Stimulated activated CD8-positive, alpha-beta memory T cell treated with anti-CD3 and anti-CD28 coated beads, Interleukin-7, amount 100 ng/mL, for 24 hours (primary cell): ENCODE measurements around the gene ANKS3.

Source experiments
- DNase-seq: peaks from one replicate; pipeline ENCODE4 v3.0.0-alpha.2; 2020; ENCODE audit warnings: low read depth

The ANKS3 gene, protein sequence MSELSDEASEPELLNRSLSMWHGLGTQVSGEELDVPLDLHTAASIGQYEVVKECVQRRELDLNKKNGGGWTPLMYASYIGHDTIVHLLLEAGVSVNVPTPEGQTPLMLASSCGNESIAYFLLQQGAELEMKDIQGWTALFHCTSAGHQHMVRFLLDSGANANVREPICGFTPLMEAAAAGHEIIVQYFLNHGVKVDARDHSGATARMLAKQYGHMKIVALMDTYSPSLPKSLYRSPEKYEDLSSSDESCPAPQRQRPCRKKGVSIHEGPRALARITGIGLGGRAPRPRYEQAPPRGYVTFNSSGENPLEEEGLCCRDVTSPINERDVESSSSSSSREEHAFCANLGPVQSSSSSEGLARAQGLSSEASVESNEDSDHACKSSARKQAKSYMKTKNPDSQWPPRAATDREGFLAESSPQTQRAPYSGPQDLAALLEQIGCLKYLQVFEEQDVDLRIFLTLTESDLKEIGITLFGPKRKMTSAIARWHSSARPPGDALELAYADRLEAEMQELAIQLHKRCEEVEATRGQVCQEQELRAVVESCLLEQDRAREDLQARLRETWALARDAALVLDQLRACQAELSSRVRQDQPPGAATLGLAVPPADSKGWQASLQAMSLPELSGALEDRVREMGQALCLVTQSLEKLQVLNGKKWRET

DNA sequence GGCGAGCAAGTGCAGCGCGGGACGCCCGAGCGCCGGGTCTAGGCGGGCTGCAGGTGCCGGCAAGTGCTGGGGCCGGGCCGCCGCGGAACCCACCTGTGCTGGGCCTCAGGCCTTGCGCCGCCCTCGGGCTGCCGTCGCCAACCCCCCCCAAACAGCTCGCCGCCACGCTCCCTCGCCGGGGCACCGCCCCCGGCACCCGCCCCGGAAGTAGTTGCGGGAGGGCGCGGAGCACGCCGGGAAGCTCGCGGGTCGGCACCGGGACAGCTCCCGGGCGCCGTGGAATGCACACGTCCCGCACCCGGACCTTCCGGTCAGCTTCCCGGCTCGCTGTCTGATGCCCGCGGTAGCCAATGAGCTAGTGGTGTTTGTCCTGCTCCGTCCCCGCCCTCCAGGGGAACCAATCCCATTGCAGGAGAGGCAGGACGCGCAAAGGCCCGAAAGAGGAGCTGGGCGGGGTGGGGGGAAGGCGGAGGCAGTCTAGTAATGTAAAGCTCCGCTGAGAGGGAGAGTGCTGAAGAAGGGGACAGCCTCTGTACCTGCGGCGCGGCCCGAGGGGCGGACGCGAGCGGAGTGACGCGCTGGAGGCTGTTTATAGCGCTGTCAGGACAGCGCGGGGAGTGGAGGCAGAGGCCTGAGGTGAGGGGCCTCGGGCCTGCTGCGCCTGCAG is at the start of gene ANKS3, which contains the start of gene DNAAF8:
Gene ANKS3, minus strand, starts transcription at position 209 of the 667 bp plus-strand sequence. CDS start 4,122 bp downstream, outside the sequence.
Gene DNAAF8, plus strand, starts transcription at position 475 of the 667 bp plus-strand sequence. CDS start 1,978 bp downstream, outside the sequence.
- peak; percentile 62 for DNase-seq

DNA sequence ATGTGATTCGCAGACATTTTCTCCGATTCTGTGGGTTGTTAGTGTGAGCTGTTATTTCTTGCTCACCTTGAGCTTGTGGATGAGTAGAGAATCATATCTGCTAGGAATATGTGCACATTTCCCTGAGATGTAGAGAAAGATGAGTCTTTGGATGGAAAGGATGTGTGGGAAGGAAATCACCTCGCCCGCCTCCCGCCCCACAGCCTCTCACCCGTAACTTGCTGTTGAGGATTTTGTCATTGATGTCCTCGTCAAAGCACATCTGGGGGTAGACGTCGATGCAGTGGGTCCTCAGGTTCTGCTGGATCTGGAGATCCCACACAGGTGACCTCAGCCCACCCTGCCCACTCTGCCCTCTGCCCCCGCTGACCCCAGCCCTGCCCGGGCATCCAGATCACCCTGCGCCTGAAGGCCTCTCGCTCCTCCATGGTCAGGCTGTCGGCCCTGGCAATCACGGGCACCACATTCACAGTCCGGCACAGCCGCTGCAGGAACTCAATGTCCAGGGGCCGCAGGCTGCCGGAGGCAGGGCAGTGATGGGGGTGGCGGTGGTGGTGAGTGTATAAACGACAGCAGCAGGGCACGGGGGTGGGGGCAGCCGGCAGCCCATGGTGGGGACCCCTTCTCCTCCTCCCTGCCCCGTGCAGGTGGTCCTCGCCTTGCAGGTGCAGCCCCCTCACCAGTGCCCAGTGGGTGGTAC is 49.3 kb upstream of the ANKS3 start:
- no peak for DNase-seq

DNA sequence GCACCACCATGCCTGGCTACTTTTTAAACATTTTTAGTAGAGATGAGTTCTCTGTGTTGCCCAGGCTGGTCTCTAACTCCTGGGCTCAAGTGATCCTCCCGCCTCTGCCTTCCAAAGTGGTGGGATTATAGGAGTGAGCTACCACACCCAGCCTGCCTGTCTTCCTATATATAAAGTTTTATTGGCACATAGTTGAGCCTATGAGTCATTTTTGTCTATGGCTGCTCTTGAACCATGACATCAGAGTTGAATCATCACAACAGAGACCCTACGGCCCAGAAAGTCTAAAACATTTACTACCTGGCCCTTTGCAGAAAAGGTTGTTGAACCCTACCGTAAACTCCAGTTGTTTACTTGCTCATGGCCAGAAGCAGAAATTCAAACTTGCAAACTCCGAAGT is 46.2 kb upstream of the ANKS3 start:
- DNase-seq, result no peak

DNA sequence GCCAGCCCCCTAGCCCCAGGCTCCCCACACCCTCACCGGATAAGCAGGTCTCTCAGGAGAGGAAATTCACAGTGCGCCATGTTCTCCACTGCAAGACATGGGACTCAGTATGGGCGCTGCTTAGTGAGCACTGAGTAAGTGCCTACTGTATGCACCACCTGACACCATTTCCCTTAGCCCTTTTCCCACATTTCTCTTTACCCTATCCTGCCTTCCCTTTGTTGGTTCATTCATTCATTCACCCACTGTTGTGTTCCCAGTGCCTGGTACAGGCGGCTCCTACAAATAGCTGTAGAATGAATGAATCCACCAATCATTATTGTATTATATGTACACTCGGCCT is 44.0 kb upstream of the ANKS3 start:
- no peak for DNase-seq

DNA sequence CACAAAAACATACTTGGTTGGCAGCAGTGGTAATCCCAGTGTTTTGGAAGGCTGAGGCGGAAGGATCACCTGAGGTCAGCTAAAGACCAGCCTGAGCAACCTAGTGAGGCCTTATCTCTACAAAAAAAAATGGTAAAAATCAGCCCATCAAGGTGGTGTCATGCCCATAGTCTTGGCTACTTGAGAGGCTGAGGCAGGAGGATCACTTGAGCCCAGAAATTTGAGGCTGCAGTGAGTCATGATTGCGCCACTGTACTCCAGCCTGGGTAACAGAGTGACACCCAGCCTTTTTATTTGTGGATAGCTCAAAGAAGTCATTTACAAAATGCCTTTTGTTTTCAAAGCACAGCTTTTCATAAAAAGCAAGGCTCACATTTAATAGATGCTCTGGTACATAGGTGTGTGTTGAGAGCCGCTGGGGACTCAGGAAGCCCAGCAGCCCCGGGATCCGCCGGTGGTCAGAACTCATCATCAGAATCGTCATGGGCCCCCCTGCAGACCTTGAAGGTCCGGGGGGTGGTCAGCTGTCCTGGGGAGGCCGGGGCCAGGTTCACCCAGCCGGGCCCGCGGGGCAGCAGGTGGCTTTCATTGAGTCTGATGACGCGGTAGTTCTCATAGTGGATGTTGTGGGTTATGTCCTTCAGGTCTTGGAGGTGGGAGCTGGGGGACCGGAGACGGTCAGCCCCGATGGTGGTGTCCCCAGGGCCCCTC is 43.4 kb upstream of the ANKS3 start:
- no peak for DNase-seq

DNA sequence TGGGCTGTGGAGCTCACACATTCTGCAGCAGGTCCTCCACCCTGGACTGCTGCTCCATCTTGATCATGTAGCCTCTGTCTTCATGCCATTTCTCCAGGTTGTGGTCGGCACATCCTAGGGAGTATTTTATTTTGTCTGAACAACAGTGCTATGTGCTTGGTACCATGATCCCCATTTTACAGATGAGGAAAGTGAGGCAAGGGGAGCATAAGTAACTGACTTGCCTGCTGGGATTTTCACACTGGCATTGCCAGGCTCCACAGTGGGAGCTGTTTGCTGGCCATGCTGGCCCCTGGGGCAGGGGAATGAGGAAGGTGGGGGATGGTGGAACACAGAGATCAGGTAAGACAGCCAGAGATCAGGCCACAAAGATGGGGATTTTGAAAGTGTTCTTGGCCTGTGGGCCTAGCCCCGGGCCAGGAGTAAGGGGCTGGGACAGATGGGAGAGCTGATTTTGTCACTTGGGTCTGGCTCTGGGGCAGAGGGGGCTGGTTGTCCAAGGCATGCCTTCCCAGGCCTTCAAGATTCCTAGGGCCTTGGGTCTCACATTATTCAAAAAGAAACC is 42.2 kb upstream of the ANKS3 start:
- DNase-seq, result no peak

DNA sequence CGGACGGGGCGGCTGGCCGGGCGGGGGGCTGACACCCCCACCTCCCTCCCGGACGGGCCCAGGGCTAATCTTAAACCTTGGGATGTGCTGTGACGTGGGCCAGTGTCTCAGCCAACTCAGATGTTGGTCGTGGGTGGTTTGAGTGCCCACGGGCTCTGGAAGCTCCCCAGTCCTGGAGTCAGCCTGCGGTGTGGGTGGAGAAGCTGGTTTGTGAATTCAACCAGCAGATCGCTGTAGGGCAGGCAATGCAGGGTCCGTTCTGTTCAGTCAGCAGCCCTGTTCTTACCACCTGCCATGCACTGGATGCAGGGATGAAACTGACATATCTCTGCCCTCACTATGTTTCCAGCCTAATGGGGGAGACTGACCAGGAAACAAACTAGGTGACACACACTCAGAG is 40.9 kb upstream of the ANKS3 start:
- DNase-seq, result no peak

DNA sequence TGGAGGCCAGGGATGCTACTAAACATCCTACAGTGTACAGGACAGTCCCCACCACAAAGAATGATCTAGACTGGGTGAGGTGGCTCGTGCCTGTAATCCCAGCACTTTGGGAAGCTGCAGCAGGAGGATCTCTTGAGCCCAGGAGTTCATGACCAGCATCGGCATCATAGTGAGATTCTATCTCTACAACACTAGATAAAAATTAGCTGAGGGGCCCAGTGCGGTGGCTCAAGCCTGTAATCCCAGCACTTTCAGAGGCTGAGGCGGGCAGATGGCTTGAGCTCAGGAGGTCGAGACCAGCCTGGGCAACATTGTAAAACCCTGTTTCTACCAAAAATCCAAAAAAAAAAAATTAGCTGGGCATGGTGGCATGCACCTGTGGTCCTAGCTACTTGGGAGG is 38.3 kb upstream of the ANKS3 start:
- DNase-seq, result no peak

DNA sequence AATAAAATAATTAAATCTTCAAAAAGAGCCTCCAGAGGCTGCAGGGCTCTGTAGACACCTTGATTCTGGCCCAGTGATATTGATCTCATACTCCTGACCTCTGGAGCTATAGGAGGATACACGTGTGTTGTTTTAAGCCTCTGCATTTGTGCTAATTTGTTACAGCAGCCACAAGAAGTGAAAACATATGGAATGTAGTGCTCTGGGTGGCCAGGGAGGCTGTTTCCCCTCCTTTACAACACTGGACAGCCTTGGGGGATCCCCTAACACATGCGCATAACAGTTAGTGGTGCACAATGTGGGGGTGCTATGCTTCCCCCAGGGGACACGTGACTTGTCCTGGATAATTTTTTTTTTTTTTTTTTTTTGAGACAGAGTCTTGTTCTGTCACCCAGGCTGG is 37.6 kb upstream of the ANKS3 start:
- DNase-seq, result no peak

DNA sequence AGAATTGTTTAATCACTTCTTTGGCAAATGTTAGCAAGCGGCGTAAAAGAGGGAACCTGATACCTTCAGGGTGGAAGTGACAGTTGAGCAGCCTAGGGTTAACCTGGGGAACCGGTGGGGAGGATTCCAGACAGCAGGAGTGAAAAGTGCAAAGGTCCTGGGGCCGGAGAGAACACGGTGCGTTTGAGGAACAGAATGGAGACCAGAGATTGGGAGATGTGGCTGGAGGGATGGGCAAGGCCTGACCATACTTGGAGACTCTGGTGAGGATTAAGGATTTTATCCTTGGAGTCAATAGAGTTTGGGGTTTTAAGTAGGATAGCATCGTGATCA is 35.2 kb upstream of the ANKS3 start:
- DNase-seq, result no peak

DNA sequence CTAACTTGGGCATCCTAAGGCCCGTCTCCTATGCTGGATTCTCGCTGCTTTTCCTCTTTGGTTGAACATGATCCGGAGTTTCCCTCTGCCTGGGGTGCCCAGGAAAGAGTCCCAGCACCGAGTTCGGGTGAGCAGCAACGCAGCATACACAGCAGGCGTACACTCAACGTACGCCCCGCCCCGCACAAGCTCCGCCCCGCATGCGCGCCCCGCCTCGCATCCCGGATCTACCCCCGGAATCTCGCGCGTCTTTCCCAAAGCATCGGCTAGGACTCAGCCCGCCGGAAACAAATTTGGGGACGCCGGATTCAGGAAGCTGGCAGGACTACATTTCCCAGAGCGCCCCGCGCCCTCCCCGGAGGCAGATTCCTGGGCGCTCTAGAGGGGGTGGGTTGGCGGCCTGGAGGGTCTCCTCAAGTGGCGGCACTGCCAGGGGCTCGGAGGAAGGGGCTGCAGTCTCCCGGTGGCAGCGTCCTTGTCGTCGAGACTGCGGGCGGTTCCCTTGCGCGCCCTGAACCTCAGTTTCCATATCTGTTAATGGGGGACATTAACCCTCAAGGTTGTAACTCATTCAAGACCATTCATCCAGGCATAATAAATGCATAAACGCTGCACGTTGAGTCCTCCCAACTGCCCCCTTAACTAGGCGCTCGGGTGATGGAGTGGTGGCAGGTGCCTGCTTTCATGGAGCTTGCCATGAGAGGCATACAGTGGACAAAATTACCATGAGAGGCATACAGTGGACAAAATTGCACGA is 34.7 kb upstream of the ANKS3 start:
- peak; percentile 78 for DNase-seq

DNA sequence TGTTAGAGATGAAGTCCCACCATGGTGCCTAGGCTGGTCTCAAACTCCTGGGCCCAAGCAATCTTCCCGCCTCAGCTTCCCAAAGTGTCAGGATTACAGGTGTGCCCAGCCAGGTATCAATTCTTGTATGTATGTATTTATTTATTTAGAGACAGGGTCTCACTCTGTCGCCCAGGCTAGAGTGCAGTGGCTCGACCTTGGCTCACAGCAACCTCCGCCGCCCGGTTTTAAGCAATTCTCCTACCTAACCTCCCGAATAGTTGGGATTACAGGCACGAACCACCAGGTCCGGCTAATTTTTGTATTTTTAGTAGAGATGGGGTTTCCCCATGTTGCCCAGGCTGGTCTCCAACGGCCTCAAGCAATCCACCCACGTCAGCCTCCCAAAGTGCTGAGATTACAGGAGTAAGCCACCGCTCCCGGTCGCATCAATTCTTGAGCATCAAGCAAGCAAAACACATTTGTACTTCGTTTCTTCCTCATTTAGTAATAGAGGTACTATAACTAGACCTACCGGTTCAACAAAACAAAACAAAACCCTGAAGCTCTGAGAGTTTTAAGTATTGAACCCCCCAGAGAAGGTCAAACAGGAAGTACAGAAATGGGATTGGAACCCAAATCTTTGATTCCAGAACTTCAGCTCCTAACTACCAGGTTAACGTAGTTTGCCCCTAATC is 33.9 kb upstream of the ANKS3 start:
- DNase-seq, result no peak

DNA sequence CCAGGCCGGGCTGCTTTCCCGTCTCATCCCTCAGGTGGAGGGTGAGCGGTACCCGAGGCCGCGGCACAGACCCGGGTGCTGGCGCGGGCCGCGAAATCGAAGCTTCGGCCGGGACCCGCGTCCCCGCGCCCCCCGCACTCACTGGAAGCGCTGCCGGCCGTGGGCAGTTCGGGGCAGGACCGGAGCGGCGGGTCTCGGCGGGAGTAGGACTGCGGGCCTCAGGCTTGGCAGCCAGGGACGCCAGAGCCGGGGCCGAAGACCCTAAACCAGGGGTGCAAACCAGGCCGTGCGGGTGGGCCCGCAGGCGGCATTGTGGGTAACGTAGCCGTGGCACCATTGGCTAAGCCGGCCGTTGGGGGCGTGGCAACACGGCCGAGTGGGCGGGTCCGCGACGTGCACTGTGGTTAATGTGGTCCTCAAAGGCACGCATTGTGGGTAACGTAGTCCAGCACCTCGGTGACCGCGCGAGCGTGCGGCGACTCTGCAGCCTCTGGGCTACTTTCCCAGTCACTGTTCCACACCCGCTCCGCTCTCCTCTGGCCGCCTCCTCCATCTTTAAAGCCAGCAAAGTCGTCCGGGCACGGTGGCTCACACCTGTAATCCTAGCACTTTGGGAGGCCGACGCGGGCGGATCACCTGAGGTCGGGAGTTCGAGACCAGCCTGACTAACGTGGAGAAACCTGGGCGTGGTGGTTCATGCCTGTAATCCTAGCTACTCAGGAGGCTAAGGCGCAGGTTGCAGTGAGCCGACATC is 33.0 kb upstream of the ANKS3 start, which contains the start of gene ZNF500:
Gene ZNF500, minus strand, starts transcription at position 288 of the 754 bp plus-strand sequence. CDS start 1,184 bp downstream, outside the sequence.
- peak; percentile 98 for DNase-seq

DNA sequence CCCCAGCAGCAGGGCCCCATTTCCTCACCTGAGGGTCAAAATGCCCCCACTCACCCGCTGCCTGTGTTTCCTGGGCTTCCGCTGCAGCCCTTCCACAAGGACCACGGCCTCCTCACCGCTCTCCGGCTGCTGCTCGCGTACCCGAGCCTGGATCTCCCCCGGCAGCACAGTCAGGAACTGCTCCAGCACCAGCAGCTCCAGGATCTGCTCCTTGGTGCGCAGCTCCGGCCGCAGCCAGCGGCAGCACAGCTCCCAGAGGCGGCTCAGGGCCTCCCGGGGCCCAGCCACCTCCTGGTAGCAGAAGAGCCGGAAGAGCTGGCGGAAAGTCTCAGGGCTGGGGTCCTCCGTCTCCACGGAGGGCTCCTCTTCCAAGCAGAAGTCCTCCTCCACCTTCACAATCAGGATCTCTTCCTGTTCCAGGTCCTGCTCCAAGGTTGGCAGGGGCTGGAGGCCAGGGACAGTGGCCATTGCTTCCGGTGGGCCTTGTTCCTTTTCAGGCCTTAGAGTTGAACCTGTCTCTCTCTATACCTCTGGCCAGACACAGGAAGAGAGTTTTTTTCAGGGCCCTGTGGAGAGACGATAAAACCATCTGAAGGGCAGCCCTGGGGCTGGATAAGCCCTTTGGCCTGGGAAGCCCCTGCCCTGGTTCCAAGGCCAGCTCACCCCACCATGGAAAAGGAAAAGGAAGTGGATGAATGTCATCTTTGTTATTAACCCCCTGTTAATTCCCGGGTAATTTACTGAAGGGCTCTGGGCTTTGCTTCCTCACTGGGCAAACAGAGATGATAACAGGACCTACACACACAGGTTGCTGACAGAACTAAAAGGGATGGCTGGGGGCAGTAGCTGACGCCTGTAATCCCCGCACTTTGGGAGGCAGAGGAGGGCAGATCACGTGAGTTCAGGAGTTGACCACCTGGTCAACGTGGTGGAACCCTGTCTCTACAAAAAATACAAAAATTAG is 31.7 kb upstream of the ANKS3 start:
- no peak for DNase-seq

DNA sequence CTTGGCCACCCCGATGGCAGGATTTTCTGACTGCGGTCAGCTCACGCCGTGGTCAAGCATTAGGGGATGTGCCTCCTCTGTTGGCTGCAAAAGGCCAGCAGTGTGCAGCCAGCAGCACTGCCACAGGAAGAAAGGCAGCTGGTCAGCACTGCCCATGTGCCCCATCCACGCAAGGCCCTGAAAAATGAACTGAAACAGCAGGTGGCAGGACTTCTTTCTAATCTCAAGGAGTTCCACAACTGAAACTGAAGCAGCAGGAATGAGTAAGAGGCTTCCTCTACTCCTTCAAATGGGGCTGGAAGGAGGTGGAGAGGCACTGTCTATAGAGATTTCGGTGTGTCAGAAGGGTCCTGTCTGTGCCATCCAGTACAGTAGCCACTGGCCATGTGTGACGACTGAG is 29.7 kb upstream of the ANKS3 start:
- DNase-seq, result no peak

DNA sequence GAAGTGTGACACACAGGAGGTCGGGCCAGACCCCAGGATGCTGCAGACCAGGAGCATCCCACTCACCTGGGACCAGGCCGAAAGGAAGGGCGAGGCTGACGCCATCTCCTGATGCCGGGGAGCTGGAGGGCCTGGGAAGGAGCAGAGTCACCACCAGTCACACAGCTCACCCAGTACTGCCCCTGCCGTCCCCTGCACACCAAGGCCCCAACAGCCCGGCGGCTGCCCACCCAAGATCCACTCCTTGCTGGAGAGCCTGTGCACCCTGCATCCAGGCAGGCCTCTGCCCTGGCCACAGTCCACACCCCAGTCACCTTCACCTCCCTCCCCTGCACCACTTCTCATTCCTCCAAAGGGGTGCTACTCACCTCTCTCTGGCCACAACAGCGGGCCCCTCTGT is 28.1 kb upstream of the ANKS3 start:
- no peak for DNase-seq

DNA sequence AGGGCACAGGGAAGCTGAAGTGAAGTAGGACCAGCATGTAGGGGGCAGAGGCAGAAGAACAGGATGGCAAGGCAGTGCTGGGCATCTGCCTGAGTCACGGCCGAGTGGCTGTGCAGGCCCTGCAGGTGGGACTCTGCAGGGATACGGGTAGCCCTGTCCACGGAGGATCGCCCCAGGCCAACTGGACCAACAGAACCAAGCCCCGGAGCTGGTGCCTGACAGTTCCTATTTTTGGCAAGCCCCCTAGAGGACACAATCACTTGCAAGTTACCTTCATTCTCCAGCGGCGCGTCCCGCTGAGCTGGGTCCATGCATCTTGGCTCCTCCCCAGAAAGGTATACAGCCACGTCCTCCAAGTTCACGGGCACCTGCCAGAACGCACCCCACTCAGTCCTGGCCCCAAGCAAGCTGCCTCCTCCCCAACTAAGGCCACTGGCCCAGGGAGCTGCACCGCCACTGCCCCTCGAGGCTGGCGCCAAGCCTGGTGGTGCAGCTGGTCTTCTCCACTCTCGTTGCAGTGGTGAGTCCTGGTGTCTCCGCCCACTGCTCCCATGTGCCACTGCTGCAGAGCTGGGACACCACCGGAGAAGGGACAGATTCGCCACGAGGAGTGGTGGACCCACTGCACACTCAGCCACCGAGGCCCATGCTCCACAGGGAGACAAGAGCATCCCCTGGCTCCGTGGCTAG is 26.3 kb upstream of the ANKS3 start:
- DNase-seq, result no peak

DNA sequence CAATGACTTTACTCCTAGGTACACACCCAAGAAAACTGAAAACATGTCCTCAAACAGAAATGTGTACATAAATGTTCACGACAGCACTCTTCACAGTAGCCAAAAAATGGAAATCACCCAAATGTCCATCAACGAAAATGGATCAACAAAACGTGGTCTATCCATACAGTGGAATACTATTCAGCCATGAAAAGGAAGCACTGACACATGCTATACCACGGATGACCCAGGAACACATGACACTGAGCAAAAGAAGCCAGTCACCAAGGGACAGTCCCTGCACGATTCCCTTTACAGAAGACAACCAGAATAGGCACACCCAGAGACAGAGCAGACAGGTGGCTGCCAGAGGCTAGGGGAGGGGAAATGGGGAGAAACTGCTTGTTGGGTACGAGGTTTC is 21.6 kb upstream of the ANKS3 start:
- no peak for DNase-seq
